ENCODE data around the gene SECTM1. TPM values are rescaled to one million over a fixed set of nuclear protein-coding genes. Genes with fewer than 3 reads are reported as not detected.

The SECTM1 gene
- total and polyA plus RNA-seq, 9 of the 15 experiments (the other 6 are each of a cell fraction or from before 2014, with no cell fraction given) = 0.11 to 0.46 (median 0.18) TPM; not detected in 6

DNA sequence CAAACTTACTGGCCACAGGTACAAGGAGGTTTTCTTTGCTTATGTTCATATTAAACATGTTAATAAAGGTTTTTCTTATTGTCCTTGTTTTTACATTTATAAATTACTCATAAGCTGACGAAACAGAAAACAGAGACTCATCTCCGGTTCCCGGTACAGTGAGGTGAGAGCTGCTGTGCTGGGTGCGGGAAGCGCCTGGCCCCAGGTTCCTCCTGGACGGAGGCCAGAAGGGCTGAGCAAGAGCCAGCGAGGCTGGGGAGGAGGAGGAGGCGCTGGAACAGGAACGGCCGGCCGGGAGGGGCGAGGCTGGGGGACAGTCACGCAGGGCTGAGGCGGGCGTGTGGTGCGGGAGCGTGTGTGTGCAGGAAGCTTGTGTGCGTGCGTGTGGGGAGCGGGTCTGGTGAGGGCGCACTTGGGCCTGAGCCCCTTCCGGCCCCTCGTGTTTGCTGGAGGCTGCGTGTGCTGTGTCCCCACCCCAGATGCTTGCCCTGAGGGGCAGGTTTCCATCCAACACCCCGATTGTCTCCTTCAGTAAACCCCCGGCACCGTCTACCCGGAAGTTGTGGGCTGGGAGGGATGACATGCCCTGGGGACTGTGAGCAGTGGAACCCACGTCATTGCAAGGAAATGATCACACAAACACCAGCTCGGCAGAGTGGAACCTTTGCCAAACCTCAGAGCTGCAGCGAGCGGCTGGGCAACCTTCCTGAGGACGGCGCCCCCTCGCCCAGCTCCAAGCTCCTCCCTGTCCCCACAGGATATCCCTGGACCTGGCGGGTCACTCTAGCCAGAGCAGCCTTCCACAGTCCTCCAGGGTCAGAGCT is 35.6 kb downstream of the SECTM1 start:
- H3K36me3 ChIP-seq (ENCODE audit: control insufficient read depth, insufficient read depth, low read length) = no peaks in the 10 kb centered on the region; the same call in 2 of the 3 replicates
- peaks cover 63 to 77% of the 10 kb centered on the region in 2 experiments for H3K4me1 ChIP-seq (replicated peaks in 1 of 2; ENCODE audit: control insufficient read depth in 2 of 2, insufficient read depth in 2 of 2, low read length in 2 of 2)
- peak overlapping the region; percentile 79 for H3K4me2 ChIP-seq (ENCODE audit: insufficient read depth, low read length)
- no peaks in the 10 kb centered on the region for H3K27me3 ChIP-seq (ENCODE audit: control insufficient read depth in 2 of 2, insufficient read depth in 2 of 2, low read length in 2 of 2)
- DNase-seq (ENCODE audit: extremely low read depth in 1 of 4, low spot score in 3 of 4) (peak; percentile 75 to 88 (median 81)), ATAC-seq (peak; percentile 78), FAIRE-seq (peak; percentile 82)
- ChIA-PET CTCF (ENCODE audit: low intra/inter-chr PET ratio) (no interaction called here), POLR2A (interaction anchor here (0.9 to 1.5 kb wide), 2 partner anchors 29 to 59 kb away, joined by 3 read pairs; no protein-coding TSS in a partner anchor)
- H3K9ac ChIP-seq (ENCODE audit: insufficient read depth in 1 of 2, low read depth in 2 of 2, low read length in 2 of 2) = peak overlapping the region; percentile 48 to 89
- no peaks in the 10 kb centered on the region for H4K20me1 ChIP-seq (replicated peaks; ENCODE audit: control insufficient read depth, insufficient read depth, low read length)
- H3K27ac ChIP-seq (ENCODE audit: extremely low read depth, low read depth, low read length) = peak overlapping the region; percentile 67
- WGBS (ENCODE audit: insufficient coverage, low coverage, missing lambda C conversion rate) = 18% methylated on average over 36 of the region's 36 CpGs
- peaks cover 13% of the 10 kb centered on the region; the same call in 2 of the 3 replicates for H3K79me2 ChIP-seq (ENCODE audit: control insufficient read depth, insufficient read depth, low read length)
- H3K9me1 ChIP-seq (ENCODE audit: control insufficient read depth, insufficient read depth, low read length) = no peaks in the 10 kb centered on the region
- no TSS peak for BruUV-seq (replicated peaks)
- peak overlapping the region; percentile 26; the same call in 1 of the 2 replicates for H3K4me3 ChIP-seq
- intact Hi-C loops (cut with micrococcal nuclease) (no loop called here), in situ Hi-C loops (cut with MboI) (no loop called here)
- H3K9me3 ChIP-seq (replicated peaks; ENCODE audit: control insufficient read depth, insufficient read depth, low read depth, low read length) = no peaks in the 10 kb centered on the region
- H2AFZ ChIP-seq (ENCODE audit: low read depth, low read length) = peak overlapping the region; percentile 96
- TF ChIP-seq KLF13 (tag; IDR thresholded peaks at IDR 0.05; ENCODE audit: borderline replicate concordance, low read depth) (no peak), NFATC3 (IDR thresholded peaks at IDR 0.05) (no peak), CBX5 (IDR thresholded peaks at IDR 0.05; ENCODE audit: borderline replicate concordance, low read depth) (no peak)
- TF ChIP-seq, protein P1, sequence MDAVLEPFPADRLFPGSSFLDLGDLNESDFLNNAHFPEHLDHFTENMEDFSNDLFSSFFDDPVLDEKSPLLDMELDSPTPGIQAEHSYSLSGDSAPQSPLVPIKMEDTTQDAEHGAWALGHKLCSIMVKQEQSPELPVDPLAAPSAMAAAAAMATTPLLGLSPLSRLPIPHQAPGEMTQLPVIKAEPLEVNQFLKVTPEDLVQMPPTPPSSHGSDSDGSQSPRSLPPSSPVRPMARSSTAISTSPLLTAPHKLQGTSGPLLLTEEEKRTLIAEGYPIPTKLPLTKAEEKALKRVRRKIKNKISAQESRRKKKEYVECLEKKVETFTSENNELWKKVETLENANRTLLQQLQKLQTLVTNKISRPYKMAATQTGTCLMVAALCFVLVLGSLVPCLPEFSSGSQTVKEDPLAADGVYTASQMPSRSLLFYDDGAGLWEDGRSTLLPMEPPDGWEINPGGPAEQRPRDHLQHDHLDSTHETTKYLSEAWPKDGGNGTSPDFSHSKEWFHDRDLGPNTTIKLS (IDR thresholded peaks at IDR 0.05; ENCODE audit: borderline replicate concordance, low read depth) = no peak
- TF ChIP-seq, protein P2, sequence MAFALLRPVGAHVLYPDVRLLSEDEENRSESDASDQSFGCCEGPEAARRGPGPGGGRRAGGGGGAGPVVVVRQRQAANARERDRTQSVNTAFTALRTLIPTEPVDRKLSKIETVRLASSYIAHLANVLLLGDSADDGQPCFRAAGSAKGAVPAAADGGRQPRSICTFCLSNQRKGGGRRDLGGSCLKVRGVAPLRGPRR (CRISPR knock-in tag; IDR thresholded peaks at IDR 0.05) = no peak
- TF ChIP-seq, protein P3, sequence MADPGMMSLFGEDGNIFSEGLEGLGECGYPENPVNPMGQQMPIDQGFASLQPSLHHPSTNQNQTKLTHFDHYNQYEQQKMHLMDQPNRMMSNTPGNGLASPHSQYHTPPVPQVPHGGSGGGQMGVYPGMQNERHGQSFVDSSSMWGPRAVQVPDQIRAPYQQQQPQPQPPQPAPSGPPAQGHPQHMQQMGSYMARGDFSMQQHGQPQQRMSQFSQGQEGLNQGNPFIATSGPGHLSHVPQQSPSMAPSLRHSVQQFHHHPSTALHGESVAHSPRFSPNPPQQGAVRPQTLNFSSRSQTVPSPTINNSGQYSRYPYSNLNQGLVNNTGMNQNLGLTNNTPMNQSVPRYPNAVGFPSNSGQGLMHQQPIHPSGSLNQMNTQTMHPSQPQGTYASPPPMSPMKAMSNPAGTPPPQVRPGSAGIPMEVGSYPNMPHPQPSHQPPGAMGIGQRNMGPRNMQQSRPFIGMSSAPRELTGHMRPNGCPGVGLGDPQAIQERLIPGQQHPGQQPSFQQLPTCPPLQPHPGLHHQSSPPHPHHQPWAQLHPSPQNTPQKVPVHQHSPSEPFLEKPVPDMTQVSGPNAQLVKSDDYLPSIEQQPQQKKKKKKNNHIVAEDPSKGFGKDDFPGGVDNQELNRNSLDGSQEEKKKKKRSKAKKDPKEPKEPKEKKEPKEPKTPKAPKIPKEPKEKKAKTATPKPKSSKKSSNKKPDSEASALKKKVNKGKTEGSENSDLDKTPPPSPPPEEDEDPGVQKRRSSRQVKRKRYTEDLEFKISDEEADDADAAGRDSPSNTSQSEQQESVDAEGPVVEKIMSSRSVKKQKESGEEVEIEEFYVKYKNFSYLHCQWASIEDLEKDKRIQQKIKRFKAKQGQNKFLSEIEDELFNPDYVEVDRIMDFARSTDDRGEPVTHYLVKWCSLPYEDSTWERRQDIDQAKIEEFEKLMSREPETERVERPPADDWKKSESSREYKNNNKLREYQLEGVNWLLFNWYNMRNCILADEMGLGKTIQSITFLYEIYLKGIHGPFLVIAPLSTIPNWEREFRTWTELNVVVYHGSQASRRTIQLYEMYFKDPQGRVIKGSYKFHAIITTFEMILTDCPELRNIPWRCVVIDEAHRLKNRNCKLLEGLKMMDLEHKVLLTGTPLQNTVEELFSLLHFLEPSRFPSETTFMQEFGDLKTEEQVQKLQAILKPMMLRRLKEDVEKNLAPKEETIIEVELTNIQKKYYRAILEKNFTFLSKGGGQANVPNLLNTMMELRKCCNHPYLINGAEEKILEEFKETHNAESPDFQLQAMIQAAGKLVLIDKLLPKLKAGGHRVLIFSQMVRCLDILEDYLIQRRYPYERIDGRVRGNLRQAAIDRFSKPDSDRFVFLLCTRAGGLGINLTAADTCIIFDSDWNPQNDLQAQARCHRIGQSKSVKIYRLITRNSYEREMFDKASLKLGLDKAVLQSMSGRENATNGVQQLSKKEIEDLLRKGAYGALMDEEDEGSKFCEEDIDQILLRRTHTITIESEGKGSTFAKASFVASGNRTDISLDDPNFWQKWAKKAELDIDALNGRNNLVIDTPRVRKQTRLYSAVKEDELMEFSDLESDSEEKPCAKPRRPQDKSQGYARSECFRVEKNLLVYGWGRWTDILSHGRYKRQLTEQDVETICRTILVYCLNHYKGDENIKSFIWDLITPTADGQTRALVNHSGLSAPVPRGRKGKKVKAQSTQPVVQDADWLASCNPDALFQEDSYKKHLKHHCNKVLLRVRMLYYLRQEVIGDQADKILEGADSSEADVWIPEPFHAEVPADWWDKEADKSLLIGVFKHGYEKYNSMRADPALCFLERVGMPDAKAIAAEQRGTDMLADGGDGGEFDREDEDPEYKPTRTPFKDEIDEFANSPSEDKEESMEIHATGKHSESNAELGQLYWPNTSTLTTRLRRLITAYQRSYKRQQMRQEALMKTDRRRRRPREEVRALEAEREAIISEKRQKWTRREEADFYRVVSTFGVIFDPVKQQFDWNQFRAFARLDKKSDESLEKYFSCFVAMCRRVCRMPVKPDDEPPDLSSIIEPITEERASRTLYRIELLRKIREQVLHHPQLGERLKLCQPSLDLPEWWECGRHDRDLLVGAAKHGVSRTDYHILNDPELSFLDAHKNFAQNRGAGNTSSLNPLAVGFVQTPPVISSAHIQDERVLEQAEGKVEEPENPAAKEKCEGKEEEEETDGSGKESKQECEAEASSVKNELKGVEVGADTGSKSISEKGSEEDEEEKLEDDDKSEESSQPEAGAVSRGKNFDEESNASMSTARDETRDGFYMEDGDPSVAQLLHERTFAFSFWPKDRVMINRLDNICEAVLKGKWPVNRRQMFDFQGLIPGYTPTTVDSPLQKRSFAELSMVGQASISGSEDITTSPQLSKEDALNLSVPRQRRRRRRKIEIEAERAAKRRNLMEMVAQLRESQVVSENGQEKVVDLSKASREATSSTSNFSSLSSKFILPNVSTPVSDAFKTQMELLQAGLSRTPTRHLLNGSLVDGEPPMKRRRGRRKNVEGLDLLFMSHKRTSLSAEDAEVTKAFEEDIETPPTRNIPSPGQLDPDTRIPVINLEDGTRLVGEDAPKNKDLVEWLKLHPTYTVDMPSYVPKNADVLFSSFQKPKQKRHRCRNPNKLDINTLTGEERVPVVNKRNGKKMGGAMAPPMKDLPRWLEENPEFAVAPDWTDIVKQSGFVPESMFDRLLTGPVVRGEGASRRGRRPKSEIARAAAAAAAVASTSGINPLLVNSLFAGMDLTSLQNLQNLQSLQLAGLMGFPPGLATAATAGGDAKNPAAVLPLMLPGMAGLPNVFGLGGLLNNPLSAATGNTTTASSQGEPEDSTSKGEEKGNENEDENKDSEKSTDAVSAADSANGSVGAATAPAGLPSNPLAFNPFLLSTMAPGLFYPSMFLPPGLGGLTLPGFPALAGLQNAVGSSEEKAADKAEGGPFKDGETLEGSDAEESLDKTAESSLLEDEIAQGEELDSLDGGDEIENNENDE (IDR thresholded peaks at IDR 0.05; ENCODE audit: low read depth, low read length) = no peak
